ENCODE data around the gene PHAF1. TPM values are rescaled to one million over a fixed set of nuclear protein-coding genes. Genes with fewer than 3 reads are reported as not detected.

PHAF1 gene
- total and polyA plus RNA-seq, 2 of the 8 experiments (the other 6 are each of a cell fraction or from before 2014, with no cell fraction given): 18.6 to 26.4 TPM

DNA sequence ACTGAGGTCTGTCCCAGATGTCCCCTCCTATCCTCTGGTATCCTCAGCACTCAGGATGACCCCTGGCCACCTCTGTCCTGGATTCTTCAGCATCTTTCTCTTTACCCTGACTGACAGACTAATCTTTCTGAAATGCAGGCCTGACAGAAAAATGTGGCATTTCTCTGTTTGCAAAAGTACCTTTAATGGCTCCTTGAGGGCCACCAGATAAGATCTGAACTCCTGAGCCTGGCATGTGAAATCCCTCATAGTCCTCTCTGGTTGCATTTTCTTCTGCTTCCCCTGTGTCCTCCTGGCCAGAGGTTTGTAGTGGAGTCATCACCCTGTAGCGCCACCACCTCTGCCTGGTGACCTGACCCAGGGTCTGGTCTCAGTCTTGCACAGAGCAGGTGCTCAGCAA, 87.1 kb downstream of the PHAF1 start:
- H3K14ac ChIP-seq (ENCODE audit: insufficient read length): no peak overlapping the region
- H3K56ac ChIP-seq (replicated peaks; ENCODE audit: insufficient read length, low read depth, low read length): no peak overlapping the region
- H2BK12ac ChIP-seq (ENCODE audit: low read depth, low read length): no peak overlapping the region
- no peaks in the 10 kb centered on the region for H3K9me3 ChIP-seq (ENCODE audit: insufficient read depth in 2 of 2, low read depth in 1 of 2, low read length in 1 of 2)
- H2BK5ac ChIP-seq (ENCODE audit: low read depth, low read length): no peak overlapping the region
- no peak overlapping the region for H3K9ac ChIP-seq (replicated peaks in 1 of 4; ENCODE audit: extremely low read depth in 1 of 4, low read depth in 3 of 4, low read length in 3 of 4)
- no peak overlapping the region for H2AK5ac ChIP-seq (ENCODE audit: low read depth, low read length)
- H3K4me1 ChIP-seq (replicated peaks in 1 of 4; ENCODE audit: control insufficient read depth in 3 of 4, insufficient read depth in 4 of 4, low read length in 3 of 4): peaks cover 0 to 17% (median 10%) of the 10 kb centered on the region in 4 experiments; a peak in 5 of 7 replicates
- H3K36me3 ChIP-seq (ENCODE audit: control insufficient read depth in 2 of 4, insufficient read depth in 4 of 4, low read length in 3 of 4): peaks cover 18 to 44% (median 34%) of the 10 kb centered on the region in 4 experiments
- 90% methylated on average over 1 of the region's 1 CpG; no CpG with 5 or more reads in 1 of the 2 experiments for WGBS, 2 experiments (ENCODE audit: extremely low coverage in 1 of 2, insufficient coverage in 1 of 2, insufficient read length in 1 of 2, insufficient replicate concordance in 2 of 2, low coverage in 1 of 2, low lambda C conversion rate in 2 of 2, missing lambda C conversion rate in 1 of 2)
- peaks cover 13% of the 10 kb centered on the region for H3K23me2 ChIP-seq (ENCODE audit: low read depth, low read length)
- no peak overlapping the region for H4K91ac ChIP-seq (replicated peaks; ENCODE audit: insufficient read length, low read length)
- no peak overlapping the region for H3K27ac ChIP-seq (ENCODE audit: low read depth, low read length)
- FAIRE-seq: no peak
- no peak for DNase-seq (ENCODE audit: low read depth in 1 of 2, low spot score in 2 of 2)
- H3K4me3 ChIP-seq (ENCODE audit: extremely low read depth in 1 of 4, insufficient read depth in 2 of 4, low read depth in 3 of 4, low read length in 4 of 4): no peak overlapping the region
- H3K23ac ChIP-seq (ENCODE audit: insufficient read length): no peak overlapping the region
- H4K20me1 ChIP-seq (replicated peaks in 1 of 2; ENCODE audit: control insufficient read depth in 1 of 2, insufficient read depth in 2 of 2, low read length in 2 of 2): peaks cover 5 to 29% of the 10 kb centered on the region in 2 experiments
- H4K8ac ChIP-seq (ENCODE audit: extremely low read depth, insufficient read depth, low read length): no peak overlapping the region
- H3K4me2 ChIP-seq (ENCODE audit: insufficient read depth in 1 of 2, low read depth in 2 of 2, low read length in 2 of 2): no peak overlapping the region
- no peak overlapping the region for H2BK120ac ChIP-seq (replicated peaks; ENCODE audit: low read depth, low read length)
- no peak overlapping the region for H2AFZ ChIP-seq (ENCODE audit: low read length)
- H3K18ac ChIP-seq (ENCODE audit: extremely low read depth, low read length): no peak overlapping the region
- H3K79me2 ChIP-seq (ENCODE audit: control insufficient read depth in 1 of 2, insufficient read depth in 2 of 2, low read length in 2 of 2): peaks cover 8 to 17% of the 10 kb centered on the region in 2 experiments
- H3K27me3 ChIP-seq (replicated peaks in 1 of 4; ENCODE audit: control insufficient read depth in 3 of 4, extremely low read depth in 1 of 4, insufficient read depth in 3 of 4, low read length in 3 of 4): no peaks in the 10 kb centered on the region
- ChIA-PET POLR2A (ENCODE audit: partially characterized antibody) (interaction anchor here (2.2 kb wide), 2 partner anchors 26 to 38 kb away, joined by 5 to 7 read pairs; partner anchors contain the start of gene NOL3), CTCF (ENCODE audit: partially characterized antibody) (interaction anchor here (0.6 to 8.7 kb wide), 12 partner anchors 10 to 88 kb away, joined by 3 to 111 read pairs (median 7); partner anchors contain the start of genes EXOC3L1, MATCAP1, NOL3 and TMEM208)
- H3K79me1 ChIP-seq (ENCODE audit: low read depth, low read length): peaks cover 10% of the 10 kb centered on the region
- H3K4ac ChIP-seq (replicated peaks; ENCODE audit: insufficient read length, low read depth, low read length): no peak overlapping the region
- TF ChIP-seq POU5F1 (IDR thresholded peaks at IDR 0.05; ENCODE audit: low read depth, low read length) (no peak), JUN (IDR thresholded peaks at IDR 0.05; ENCODE audit: low read depth, low read length) (no peak), SIRT6 (IDR thresholded peaks at IDR 0.05; ENCODE audit: low read length) (no peak), PHF8 (conservative IDR thresholded peaks at IDR 0.05; ENCODE audit: low read depth, low read length) (no peak), TAF1 (IDR thresholded peaks at IDR 0.05; ENCODE audit: low read depth, low read length) (no peak), POLR2A (IDR thresholded peaks at IDR 0.05; ENCODE audit: control extremely low read depth in 1 of 2, low read depth in 2 of 2, low read length in 2 of 2) (no peak), GABPA (IDR thresholded peaks at IDR 0.05; ENCODE audit: borderline replicate concordance, insufficient read depth, low read length) (no peak), RAD21 (IDR thresholded peaks at IDR 0.05 in 1 of 2, conservative IDR thresholded peaks at IDR 0.05 in 1 of 2; ENCODE audit: low read depth in 2 of 2, low read length in 2 of 2) (no peak), SIX5 (IDR thresholded peaks at IDR 0.05; ENCODE audit: low read depth, low read length) (no peak), TBP (IDR thresholded peaks at IDR 0.05; ENCODE audit: low read depth, low read length) (no peak)
- TF ChIP-seq, protein P1, sequence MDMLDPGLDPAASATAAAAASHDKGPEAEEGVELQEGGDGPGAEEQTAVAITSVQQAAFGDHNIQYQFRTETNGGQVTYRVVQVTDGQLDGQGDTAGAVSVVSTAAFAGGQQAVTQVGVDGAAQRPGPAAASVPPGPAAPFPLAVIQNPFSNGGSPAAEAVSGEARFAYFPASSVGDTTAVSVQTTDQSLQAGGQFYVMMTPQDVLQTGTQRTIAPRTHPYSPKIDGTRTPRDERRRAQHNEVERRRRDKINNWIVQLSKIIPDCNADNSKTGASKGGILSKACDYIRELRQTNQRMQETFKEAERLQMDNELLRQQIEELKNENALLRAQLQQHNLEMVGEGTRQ (IDR thresholded peaks at IDR 0.05; ENCODE audit: low read length): no peak
- TF ChIP-seq, protein P2, sequence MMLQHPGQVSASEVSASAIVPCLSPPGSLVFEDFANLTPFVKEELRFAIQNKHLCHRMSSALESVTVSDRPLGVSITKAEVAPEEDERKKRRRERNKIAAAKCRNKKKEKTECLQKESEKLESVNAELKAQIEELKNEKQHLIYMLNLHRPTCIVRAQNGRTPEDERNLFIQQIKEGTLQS (IDR thresholded peaks at IDR 0.05; ENCODE audit: insufficient read depth, low read depth, low read length): no peak
- H2BK15ac ChIP-seq (ENCODE audit: low read length): no peak overlapping the region
- H2BK20ac ChIP-seq (ENCODE audit: low read length): no peak overlapping the region
- no peak overlapping the region for H4K5ac ChIP-seq (ENCODE audit: insufficient read length, low read depth, low read length)

Data from H1 (cell line).